Glutamatergic neuron (in vitro differentiated cells): ENCODE measurements around the gene ELMO1. TPM values are rescaled to one million over a fixed set of nuclear protein-coding genes. Genes with fewer than 3 reads are reported as not detected.

ENCODE experiments used
- DNase-seq: peaks from one replicate; pipeline ENCODE4 v3.0.0; 2022
- H3K27ac Mint-ChIP-seq: one replicate; pipeline ENCODE4 v1.8.0; 2020; ENCODE audit warnings: mild to moderate bottlenecking, mixed read lengths, inconsistent platforms; ENCODE audit not compliant: unreplicated experiment
- H3K27me3 Mint-ChIP-seq: one replicate; pipeline ENCODE4 v1.8.0; 2020; ENCODE audit warnings: mild to moderate bottlenecking, moderate library complexity, mixed read lengths, inconsistent platforms; ENCODE audit not compliant: unreplicated experiment
- H3K36me3 Mint-ChIP-seq: one replicate; pipeline ENCODE4 v1.8.0; 2020; ENCODE audit warnings: mild to moderate bottlenecking, mixed read lengths, inconsistent platforms; ENCODE audit not compliant: unreplicated experiment
- H3K4me1 Mint-ChIP-seq: one replicate; pipeline ENCODE4 v1.8.0; 2020; ENCODE audit warnings: mild to moderate bottlenecking, low read depth, mixed read lengths, inconsistent platforms; ENCODE audit not compliant: unreplicated experiment
- H3K4me3 Mint-ChIP-seq: one replicate; pipeline ENCODE4 v1.8.0; 2020; ENCODE audit warnings: mild to moderate bottlenecking, mixed read lengths, inconsistent platforms; ENCODE audit not compliant: unreplicated experiment
- H3K9me3 Mint-ChIP-seq: one replicate; pipeline ENCODE4 v1.8.0; 2020; ENCODE audit warnings: mild to moderate bottlenecking, moderate library complexity, mixed read lengths, inconsistent platforms; ENCODE audit not compliant: unreplicated experiment
- total RNA-seq: library from RNA; stranded (reverse); fragmentation: NEBNext Ultra II Directional; extraction: Animal tissue kit (Norgen Biotek cat#: 25700); gene quantifications from one replicate; pipeline ENCODE4 v1.2.1, GENCODE V29; 2021; ENCODE audit not compliant: unreplicated experiment
- TF ChIP-seq, protein P1 (sequence below): fragments of 200-600 bp; sonication (generic); IDR thresholded peaks from one replicate; pipeline ENCODE4 v1.5.0; 2021; ENCODE audit not compliant: partially characterized antibody, unreplicated experiment

Gene ELMO1
- total RNA-seq, 1 donor from 2014 or later, result 5.5 TPM

GRCh38 chr7:37379546-37380277, 69.0 kb downstream of the ELMO1 start:
- peaks cover 16% of the 10 kb centered on the region for H3K36me3 Mint-ChIP-seq
- H3K4me1 Mint-ChIP-seq, result no peaks in the 10 kb centered on the region
- DNase-seq, result no peak
- no peaks in the 10 kb centered on the region for H3K27me3 Mint-ChIP-seq
- TF ChIP-seq, protein P1, sequence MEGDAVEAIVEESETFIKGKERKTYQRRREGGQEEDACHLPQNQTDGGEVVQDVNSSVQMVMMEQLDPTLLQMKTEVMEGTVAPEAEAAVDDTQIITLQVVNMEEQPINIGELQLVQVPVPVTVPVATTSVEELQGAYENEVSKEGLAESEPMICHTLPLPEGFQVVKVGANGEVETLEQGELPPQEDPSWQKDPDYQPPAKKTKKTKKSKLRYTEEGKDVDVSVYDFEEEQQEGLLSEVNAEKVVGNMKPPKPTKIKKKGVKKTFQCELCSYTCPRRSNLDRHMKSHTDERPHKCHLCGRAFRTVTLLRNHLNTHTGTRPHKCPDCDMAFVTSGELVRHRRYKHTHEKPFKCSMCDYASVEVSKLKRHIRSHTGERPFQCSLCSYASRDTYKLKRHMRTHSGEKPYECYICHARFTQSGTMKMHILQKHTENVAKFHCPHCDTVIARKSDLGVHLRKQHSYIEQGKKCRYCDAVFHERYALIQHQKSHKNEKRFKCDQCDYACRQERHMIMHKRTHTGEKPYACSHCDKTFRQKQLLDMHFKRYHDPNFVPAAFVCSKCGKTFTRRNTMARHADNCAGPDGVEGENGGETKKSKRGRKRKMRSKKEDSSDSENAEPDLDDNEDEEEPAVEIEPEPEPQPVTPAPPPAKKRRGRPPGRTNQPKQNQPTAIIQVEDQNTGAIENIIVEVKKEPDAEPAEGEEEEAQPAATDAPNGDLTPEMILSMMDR, result no peak
- H3K27ac Mint-ChIP-seq, result no peak overlapping the region
- no peaks in the 10 kb centered on the region for H3K9me3 Mint-ChIP-seq
- peak overlapping the region; percentile 35 for H3K4me3 Mint-ChIP-seq

GRCh38 chr7:37377231-37377630, 71.4 kb downstream of the ELMO1 start:
- Mint-ChIP-seq H3K4me1 (no peaks in the 10 kb centered on the region), H3K27me3 (no peaks in the 10 kb centered on the region), H3K4me3 (no peak overlapping the region), H3K36me3 (peaks cover 16% of the 10 kb centered on the region), H3K9me3 (no peaks in the 10 kb centered on the region), H3K27ac (no peak overlapping the region)
- no peak for DNase-seq
- TF ChIP-seq, protein P1, result no peak

GRCh38 chr7:37376386-37376785, 72.3 kb downstream of the ELMO1 start:
- no peaks in the 10 kb centered on the region for H3K9me3 Mint-ChIP-seq
- H3K4me3 Mint-ChIP-seq, result no peak overlapping the region
- no peak overlapping the region for H3K27ac Mint-ChIP-seq
- no peaks in the 10 kb centered on the region for H3K4me1 Mint-ChIP-seq
- no peak for DNase-seq
- H3K36me3 Mint-ChIP-seq, result peaks cover 16% of the 10 kb centered on the region
- TF ChIP-seq, protein P1, result no peak
- H3K27me3 Mint-ChIP-seq, result no peaks in the 10 kb centered on the region

DNA sequence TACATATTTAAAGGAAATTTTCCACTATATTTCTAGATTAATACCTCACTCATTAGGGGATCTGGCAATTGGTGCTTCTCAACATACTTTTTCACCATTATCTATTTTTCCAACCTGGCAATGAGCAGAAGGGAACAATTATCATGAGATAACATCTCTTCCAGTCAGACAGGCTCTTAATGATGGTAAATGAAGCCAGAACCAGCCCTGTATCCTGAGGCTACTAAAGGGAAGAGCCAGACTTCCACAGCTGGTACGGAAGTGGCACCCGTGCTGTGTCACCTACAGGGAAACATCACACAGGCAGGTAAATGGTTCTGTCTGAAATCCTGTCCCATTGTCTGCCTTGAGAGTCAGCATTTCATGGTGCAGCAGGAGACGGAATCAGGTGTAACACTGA, 75.9 kb downstream of the ELMO1 start:
- Mint-ChIP-seq H3K4me1 (no peaks in the 10 kb centered on the region), H3K36me3 (peaks cover 12% of the 10 kb centered on the region), H3K9me3 (no peaks in the 10 kb centered on the region), H3K27me3 (no peaks in the 10 kb centered on the region), H3K4me3 (no peak overlapping the region), H3K27ac (no peak overlapping the region)
- TF ChIP-seq, protein P1, result no peak
- no peak for DNase-seq

DNA sequence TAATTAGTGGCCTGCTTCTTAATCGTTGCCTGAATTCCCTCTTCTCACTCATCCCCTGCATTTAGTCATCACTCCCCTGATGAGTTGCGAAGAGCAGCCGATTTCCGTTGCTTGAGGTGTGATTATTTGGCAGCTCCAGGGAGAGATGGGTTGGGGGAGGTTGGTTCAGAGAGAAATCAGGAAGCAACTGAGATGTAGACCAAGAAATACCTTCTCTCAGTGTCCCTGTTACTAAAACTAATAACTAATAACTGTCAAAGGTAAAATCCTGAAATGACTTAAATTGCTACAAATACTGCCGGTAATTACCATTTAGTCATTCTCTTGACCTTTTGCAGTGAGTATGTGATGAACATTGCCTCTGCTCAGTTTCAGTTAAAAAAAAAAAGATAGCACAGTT, 76.9 kb downstream of the ELMO1 start:
- Mint-ChIP-seq H3K9me3 (peaks cover 1% of the 10 kb centered on the region), H3K27me3 (no peaks in the 10 kb centered on the region), H3K4me1 (no peaks in the 10 kb centered on the region), H3K27ac (no peak overlapping the region), H3K4me3 (no peak overlapping the region), H3K36me3 (peaks cover 8% of the 10 kb centered on the region)
- DNase-seq, result no peak
- TF ChIP-seq, protein P1, result no peak
